Activated CD4-positive, alpha-beta T cell treated with anti-CD3 and anti-CD28 coated beads, Interleukin-2, amount 10 ng/mL, durations not matched to agents 7 days and 5 days (primary cell): ENCODE data around the gene NTSR1. TPM values are rescaled to one million over a fixed set of nuclear protein-coding genes. Genes with fewer than 3 reads are reported as not detected.

Experiments used
- CTCF ChIA-PET: fragments of 350-600 bp; sonication (Branson Sonifier 250); formaldehyde crosslinking; loops from one replicate; lab custom pipeline; 2021; ENCODE audit warnings: antibody characterized with exemption; lab: Charles Lee
- POLR2A ChIA-PET: fragments of 350-600 bp; sonication (Branson Sonifier 250); formaldehyde crosslinking; loops from one replicate; lab custom pipeline; 2021; ENCODE audit warnings: antibody characterized with exemption; lab: Charles Lee
- DNase-seq: peaks from one replicate; pipeline ENCODE4 v3.0.0-alpha.2; 2020
- H3K27ac Mint-ChIP-seq: one replicate; pipeline ENCODE4 v1.8.0; 2021; ENCODE audit warnings: mild to moderate bottlenecking, moderate library complexity, mixed read lengths
- H3K27me3 Mint-ChIP-seq: one replicate; pipeline ENCODE4 v1.8.0; 2021; ENCODE audit warnings: mixed read lengths
- H3K36me3 Mint-ChIP-seq: one replicate; pipeline ENCODE4 v1.8.0; 2021; ENCODE audit warnings: low read depth, mixed read lengths
- H3K4me1 Mint-ChIP-seq: one replicate; pipeline ENCODE4 v1.8.0; 2021; ENCODE audit warnings: mixed read lengths
- H3K4me3 Mint-ChIP-seq: one replicate; pipeline ENCODE4 v1.8.0; 2021; ENCODE audit warnings: mild to moderate bottlenecking, moderate library complexity, mixed read lengths
- H3K9me3 Mint-ChIP-seq: one replicate; pipeline ENCODE4 v1.8.0; 2021; ENCODE audit warnings: mixed read lengths
- total RNA-seq, 2 experiments: library from RNA; stranded (reverse); gene quantifications; one replicate each; pipeline ENCODE4 v1.2.3, GENCODE V29; 2021

NTSR1 gene
- total RNA-seq, 2 experiments from 2014 or later: 0.94 to 1.5 TPM

- Mint-ChIP-seq H3K27ac (peak overlapping the region; percentile 90), H3K36me3 (no peaks in the 10 kb centered on the region), H3K4me3 (peak overlapping the region; percentile 25), H3K27me3 (peaks cover 27% of the 10 kb centered on the region), H3K4me1 (peaks cover 41% of the 10 kb centered on the region), H3K9me3 (no peaks in the 10 kb centered on the region)
- peak; percentile 38 for DNase-seq
- ChIA-PET CTCF (interaction anchor here (1.1 kb wide), 1 partner anchor 49 kb away, joined by 3 read pairs; no protein-coding TSS in a partner anchor), POLR2A (no interaction called here)
Measured at GRCh38 chr20:62728028-62728780, 19.6 kb downstream of the NTSR1 start.

GRCh38 chr20:62728781-62729300, 20.2 kb downstream of the NTSR1 start:
- no peak for DNase-seq
- Mint-ChIP-seq H3K4me3 (no peak overlapping the region), H3K4me1 (peaks cover 47% of the 10 kb centered on the region), H3K36me3 (no peaks in the 10 kb centered on the region), H3K27me3 (peaks cover 32% of the 10 kb centered on the region), H3K27ac (peak overlapping the region; percentile 90), H3K9me3 (no peaks in the 10 kb centered on the region)
- ChIA-PET POLR2A (no interaction called here), CTCF (interaction anchor here (0.8 to 1.1 kb wide), 2 partner anchors 50 to 95 kb away, joined by 3 to 4 read pairs; no protein-coding TSS in a partner anchor)

- DNase-seq: no peak
- Mint-ChIP-seq H3K4me3 (no peak overlapping the region), H3K4me1 (peaks cover 50% of the 10 kb centered on the region), H3K27me3 (peaks cover 31% of the 10 kb centered on the region), H3K36me3 (no peaks in the 10 kb centered on the region), H3K27ac (no peak overlapping the region), H3K9me3 (no peaks in the 10 kb centered on the region)
- ChIA-PET CTCF (interaction anchor here (1.0 to 1.2 kb wide), 3 partner anchors 10 to 306 kb away, joined by 3 to 6 read pairs (median 5); no protein-coding TSS in a partner anchor), POLR2A (no interaction called here)
Measured at GRCh38 chr20:62730481-62730880, 21.8 kb downstream of the NTSR1 start.

GRCh38 chr20:62732031-62732760, 23.6 kb downstream of the NTSR1 start:
- H3K36me3 Mint-ChIP-seq: no peaks in the 10 kb centered on the region
- H3K4me1 Mint-ChIP-seq: peaks cover 54% of the 10 kb centered on the region
- no peak overlapping the region for H3K4me3 Mint-ChIP-seq
- peaks cover 31% of the 10 kb centered on the region for H3K27me3 Mint-ChIP-seq
- DNase-seq: no peak
- H3K9me3 Mint-ChIP-seq: no peaks in the 10 kb centered on the region
- ChIA-PET POLR2A (no interaction called here), CTCF (no interaction called here)
- peak overlapping the region; percentile 65 for H3K27ac Mint-ChIP-seq

- POLR2A ChIA-PET: no interaction called here
- no peaks in the 10 kb centered on the region for H3K36me3 Mint-ChIP-seq
- no peak for DNase-seq
- CTCF ChIA-PET: no interaction called here
- no peaks in the 10 kb centered on the region for H3K9me3 Mint-ChIP-seq
- peak overlapping the region; percentile 65 for H3K27ac Mint-ChIP-seq
- peaks cover 55% of the 10 kb centered on the region for H3K4me1 Mint-ChIP-seq
- no peak overlapping the region for H3K4me3 Mint-ChIP-seq
- peaks cover 31% of the 10 kb centered on the region for H3K27me3 Mint-ChIP-seq
Measured at GRCh38 chr20:62732842-62733525, 24.3 kb downstream of the NTSR1 start.

GRCh38 chr20:62733526-62733842, 24.8 kb downstream of the NTSR1 start:
- Mint-ChIP-seq H3K36me3 (no peaks in the 10 kb centered on the region), H3K4me1 (peaks cover 56% of the 10 kb centered on the region), H3K27ac (peak overlapping the region; percentile 19), H3K9me3 (no peaks in the 10 kb centered on the region), H3K4me3 (no peak overlapping the region), H3K27me3 (peaks cover 30% of the 10 kb centered on the region)
- POLR2A ChIA-PET: no interaction called here
- DNase-seq: no peak
- CTCF ChIA-PET: interaction anchor here (0.6 kb wide), 1 partner anchor 149 kb away, joined by 3 read pairs; no protein-coding TSS in a partner anchor

GRCh38 chr20:62733891-62734290, 25.3 kb downstream of the NTSR1 start:
- Mint-ChIP-seq H3K4me3 (no peak overlapping the region), H3K27ac (peak overlapping the region; percentile 19), H3K9me3 (no peaks in the 10 kb centered on the region), H3K27me3 (peaks cover 29% of the 10 kb centered on the region), H3K4me1 (peaks cover 57% of the 10 kb centered on the region), H3K36me3 (no peaks in the 10 kb centered on the region)
- ChIA-PET POLR2A (no interaction called here), CTCF (interaction anchor here (0.6 to 1.1 kb wide), 3 partner anchors 149 to 1363 kb away, joined by 3 read pairs; no protein-coding TSS in a partner anchor)
- no peak for DNase-seq

GRCh38 chr20:62734326-62734725, 25.7 kb downstream of the NTSR1 start:
- no peaks in the 10 kb centered on the region for H3K9me3 Mint-ChIP-seq
- H3K4me3 Mint-ChIP-seq: no peak overlapping the region
- ChIA-PET CTCF (interaction anchor here (0.6 to 1.1 kb wide), 3 partner anchors 150 to 1363 kb away, joined by 3 read pairs; no protein-coding TSS in a partner anchor), POLR2A (interaction anchor here (0.5 kb wide), 1 partner anchor 192 kb away, joined by 4 read pairs; the partner anchor contains the start of gene DIDO1)
- H3K4me1 Mint-ChIP-seq: peaks cover 57% of the 10 kb centered on the region
- no peak overlapping the region for H3K27ac Mint-ChIP-seq
- DNase-seq: no peak
- peaks cover 26% of the 10 kb centered on the region for H3K27me3 Mint-ChIP-seq
- no peaks in the 10 kb centered on the region for H3K36me3 Mint-ChIP-seq

- no peaks in the 10 kb centered on the region for H3K9me3 Mint-ChIP-seq
- H3K4me1 Mint-ChIP-seq: peaks cover 62% of the 10 kb centered on the region
- no peak for DNase-seq
- ChIA-PET POLR2A (interaction anchor here (0.5 kb wide), 1 partner anchor 192 kb away, joined by 4 read pairs; the partner anchor contains the start of gene DIDO1), CTCF (interaction anchor here (1.1 kb wide), 1 partner anchor 707 kb away, joined by 3 read pairs; no protein-coding TSS in a partner anchor)
- H3K4me3 Mint-ChIP-seq: no peak overlapping the region
- H3K36me3 Mint-ChIP-seq: no peaks in the 10 kb centered on the region
- H3K27ac Mint-ChIP-seq: peak overlapping the region; percentile 50
- H3K27me3 Mint-ChIP-seq: peaks cover 25% of the 10 kb centered on the region
Measured at GRCh38 chr20:62734881-62735280, 26.2 kb downstream of the NTSR1 start.

- ChIA-PET POLR2A (no interaction called here), CTCF (interaction anchor here (1.1 kb wide), 1 partner anchor 706 kb away, joined by 3 read pairs; no protein-coding TSS in a partner anchor)
- Mint-ChIP-seq H3K27me3 (peaks cover 20% of the 10 kb centered on the region), H3K27ac (peak overlapping the region; percentile 50), H3K4me1 (peaks cover 65% of the 10 kb centered on the region), H3K36me3 (no peaks in the 10 kb centered on the region), H3K4me3 (no peak overlapping the region), H3K9me3 (no peaks in the 10 kb centered on the region)
- no peak for DNase-seq
Measured at GRCh38 chr20:62735331-62735821, 26.7 kb downstream of the NTSR1 start.

- no peaks in the 10 kb centered on the region for H3K36me3 Mint-ChIP-seq
- H3K9me3 Mint-ChIP-seq: no peaks in the 10 kb centered on the region
- H3K4me1 Mint-ChIP-seq: peaks cover 68% of the 10 kb centered on the region
- no peak overlapping the region for H3K27ac Mint-ChIP-seq
- no peak overlapping the region for H3K4me3 Mint-ChIP-seq
- POLR2A ChIA-PET: no interaction called here
- no peak for DNase-seq
- peaks cover 15% of the 10 kb centered on the region for H3K27me3 Mint-ChIP-seq
- CTCF ChIA-PET: no interaction called here
Measured at GRCh38 chr20:62736026-62736406, 27.4 kb downstream of the NTSR1 start.

GRCh38 chr20:62736407-62737071, 27.9 kb downstream of the NTSR1 start:
- H3K27me3 Mint-ChIP-seq: peaks cover 14% of the 10 kb centered on the region
- H3K27ac Mint-ChIP-seq: peak overlapping the region; percentile 57
- H3K4me1 Mint-ChIP-seq: peaks cover 66% of the 10 kb centered on the region
- H3K4me3 Mint-ChIP-seq: no peak overlapping the region
- no peaks in the 10 kb centered on the region for H3K36me3 Mint-ChIP-seq
- ChIA-PET POLR2A (no interaction called here), CTCF (no interaction called here)
- H3K9me3 Mint-ChIP-seq: no peaks in the 10 kb centered on the region
- DNase-seq: no peak
